ENCODE measurements around the gene TRIP10.

The TRIP10 gene

DNA sequence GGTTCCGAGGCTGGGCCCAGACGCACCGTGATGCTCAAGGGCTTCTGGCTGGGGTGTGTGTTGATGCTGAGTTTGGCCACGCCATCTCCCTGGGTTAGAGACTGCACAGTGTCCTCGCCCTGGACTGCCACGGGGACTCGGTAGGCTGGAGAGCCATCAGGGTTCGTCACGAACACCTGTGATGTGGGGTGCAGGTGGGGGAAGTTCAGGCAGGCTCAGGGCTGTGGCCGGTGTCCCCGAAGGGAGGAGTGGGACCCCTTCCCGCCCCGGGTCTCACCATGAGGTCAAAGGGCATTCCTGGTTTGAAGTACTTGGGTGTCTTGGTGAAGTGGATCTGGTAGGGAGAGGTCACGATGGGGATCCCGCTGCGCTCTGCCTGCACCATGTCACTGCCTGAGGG, 27.2 kb upstream of the TRIP10 start:
- no peak for DNase-seq

DNA sequence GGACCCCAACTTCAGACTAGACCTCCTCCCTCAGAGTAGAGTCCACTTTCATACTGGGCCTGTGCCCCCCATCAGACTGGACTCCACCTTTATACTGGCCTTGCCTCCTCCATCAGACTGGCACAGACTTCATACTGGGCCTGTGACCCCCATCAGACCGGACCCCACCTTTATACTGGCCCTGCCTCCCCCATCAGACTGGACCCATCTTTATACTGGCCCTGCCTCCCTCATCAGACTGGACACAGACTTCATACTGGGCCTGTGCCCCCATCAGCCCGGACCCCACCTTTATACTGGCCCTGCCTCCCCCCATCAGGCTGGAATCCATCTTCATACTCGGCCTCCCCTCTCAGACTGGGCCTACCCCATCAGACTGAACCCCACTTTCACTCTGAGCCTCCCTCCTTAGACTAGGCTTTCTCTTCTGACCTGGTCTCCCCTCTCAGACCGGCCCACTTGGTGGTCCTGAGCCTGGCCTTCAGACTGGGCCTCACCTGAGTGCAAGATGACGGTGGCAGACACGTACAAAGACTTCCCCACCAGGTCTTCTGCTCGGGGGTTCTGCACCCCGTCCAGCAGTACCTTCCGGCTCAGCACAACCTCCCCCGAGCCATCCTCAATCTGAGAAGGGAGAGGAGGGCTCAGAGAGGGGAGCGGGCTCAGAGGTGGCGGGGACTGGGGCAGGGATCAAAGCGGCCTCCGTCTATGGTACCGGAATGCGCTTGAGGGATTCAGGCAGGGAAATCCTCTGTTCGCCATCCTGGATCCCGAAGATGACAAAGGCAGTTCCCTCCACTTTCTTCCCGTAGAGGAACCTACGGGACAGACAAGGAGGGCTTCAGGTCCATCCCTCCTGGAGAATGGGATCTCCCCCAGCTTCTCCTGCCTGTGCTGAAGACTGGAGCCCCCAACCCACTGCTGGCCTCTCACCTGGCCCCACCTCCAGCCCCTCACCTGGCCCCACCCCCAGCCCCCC, 26.5 kb upstream of the TRIP10 start:
- no peak for DNase-seq

DNA sequence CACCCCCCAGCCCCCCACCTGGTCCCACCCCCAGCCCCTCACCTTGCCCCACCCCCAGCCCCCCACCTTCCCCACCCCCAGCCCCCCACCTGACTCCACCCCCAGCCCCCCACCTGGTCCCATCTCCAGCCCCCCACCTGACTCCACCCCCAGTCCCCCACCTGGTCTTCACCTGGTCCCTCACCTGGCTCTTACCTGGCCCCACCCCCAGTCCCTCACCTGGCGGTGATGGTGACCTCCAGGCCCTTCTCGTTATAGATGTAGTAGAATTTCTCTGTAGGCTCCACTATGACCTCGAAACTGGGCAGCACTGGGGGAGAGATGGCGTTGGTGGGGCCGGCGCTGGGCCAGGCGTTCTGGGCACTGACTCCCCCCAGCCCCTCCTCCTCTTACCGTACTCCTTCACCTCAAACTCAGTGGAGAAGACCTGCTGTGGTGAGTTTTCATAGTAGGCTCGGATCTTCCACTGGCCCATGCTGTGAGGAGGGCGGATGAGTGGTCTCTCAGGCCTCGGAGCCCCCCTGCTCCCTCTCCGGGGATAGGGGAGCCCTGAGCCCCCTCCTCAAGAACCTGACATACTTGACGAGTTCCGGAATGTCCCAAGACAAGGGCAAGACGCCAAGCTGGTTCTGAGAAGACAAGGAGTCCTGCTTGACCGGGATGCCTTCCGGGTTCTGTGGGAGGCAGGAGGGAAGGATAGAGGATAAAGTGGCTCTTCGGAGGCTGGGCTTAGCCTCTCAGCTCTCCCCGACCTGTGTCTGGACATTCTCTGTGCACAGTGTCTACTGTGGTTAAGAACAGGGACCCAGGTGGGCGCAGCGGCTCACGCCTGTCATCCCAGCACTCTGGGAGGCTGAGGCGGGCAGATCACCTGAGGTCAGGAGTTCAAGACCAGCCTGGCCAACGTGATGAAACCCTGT, 25.4 kb upstream of the TRIP10 start:
- DNase-seq, result no peak

- no peak for DNase-seq
Measured at GRCh38 chr19:6714749-6715555, 24.5 kb upstream of the TRIP10 start.

- no peak for DNase-seq
Measured at GRCh38 chr19:6716610-6716970, 22.9 kb upstream of the TRIP10 start.

- no peak for DNase-seq
Measured at GRCh38 chr19:6717036-6717435, 22.4 kb upstream of the TRIP10 start.

DNA sequence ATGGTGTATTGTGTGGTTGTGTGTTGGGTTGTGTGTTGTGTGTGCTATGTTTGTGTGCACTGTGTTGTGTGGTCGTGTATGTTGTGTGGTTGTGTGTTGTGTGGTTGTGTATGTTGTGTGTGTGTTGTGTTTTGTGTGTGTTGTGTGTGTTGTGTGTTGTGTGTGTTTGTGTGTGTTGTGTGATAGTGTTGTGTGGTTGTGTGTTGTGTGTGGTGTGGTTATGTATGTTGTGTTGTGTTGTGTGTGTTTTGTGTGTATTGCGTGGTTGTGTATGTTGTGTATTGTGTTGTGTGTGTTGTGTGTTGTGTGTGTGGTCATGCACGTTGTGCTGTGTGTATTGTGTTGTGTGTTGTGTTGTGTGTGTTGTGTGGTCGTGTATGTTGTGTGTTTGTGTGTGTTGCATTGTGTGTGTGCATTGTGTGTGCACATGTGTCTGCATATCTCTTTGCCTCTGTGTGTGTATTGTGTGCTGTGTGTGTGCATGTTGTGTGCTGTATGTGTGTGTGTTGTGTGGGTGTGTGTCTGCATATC, 22.0 kb upstream of the TRIP10 start:
- DNase-seq, result no peak

DNA sequence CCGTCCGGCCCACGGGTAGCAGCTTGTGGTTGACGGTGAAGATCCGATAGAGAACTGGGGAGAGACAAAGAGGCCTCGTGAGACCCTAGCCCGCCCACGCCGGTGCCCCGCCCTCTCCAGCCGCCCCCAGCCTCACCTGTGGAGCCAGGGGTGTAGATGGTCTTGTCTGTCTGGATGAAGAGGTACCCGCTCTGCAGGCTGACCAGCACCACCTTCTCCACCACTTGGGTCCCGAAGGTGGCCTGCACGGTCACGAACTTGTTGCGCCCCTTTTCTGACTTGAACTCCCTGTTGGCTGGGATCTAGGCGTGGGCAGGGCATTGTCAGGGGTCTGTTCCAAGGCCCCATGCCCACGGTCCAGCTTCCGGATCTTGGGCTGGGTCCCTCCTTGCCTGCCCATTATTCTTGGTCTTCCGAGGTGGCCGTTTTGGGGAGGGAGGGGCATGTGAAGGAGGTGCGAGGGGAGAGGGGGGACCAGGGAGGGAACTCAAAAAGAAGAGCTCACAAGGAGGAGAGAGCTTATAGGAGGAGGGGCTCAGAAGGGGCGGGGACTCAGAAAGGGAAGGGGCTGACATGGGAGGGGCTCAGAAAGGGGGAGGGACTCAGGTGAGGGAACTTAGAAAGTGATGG, 21.3 kb upstream of the TRIP10 start:
- no peak for DNase-seq

DNA sequence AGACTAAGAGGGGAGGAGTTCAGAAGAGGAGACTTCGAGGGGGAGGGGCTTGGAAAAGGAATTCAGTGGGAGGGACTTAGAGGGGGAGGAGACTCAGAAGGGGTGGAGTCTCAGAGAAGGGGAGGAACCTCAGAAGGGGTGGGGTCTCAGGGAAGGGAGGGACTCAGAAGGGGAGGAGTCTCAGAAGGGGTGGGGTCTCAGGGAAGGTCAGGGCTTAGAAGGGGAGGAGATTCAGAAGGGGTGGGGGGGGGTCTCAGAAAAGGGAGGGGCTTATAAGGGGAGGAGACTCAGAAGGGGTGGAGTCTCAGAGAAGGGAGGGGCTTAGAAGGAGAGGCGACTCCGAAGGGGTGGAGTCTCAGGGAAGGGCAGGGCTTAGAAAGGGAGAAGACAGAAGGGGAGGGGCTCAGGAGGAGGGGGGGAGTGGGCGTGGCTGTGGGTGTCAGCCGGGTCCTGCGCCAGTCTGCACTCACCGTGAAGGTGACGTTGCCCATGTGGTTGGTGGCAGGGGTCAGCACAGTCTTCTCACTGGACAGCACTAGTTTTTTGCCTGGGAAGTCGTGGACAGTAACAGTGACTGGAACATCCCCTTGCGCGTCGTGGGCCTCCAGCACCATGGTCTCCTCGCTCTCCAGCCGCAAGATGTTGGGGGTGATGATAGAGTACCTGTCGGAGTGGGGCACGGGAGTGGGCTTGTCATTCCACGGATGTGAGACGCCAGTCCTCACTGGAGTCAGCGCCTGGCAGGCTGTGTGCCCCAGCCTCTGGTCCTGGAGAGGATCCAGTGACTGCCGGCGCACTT, 20.5 kb upstream of the TRIP10 start:
- no peak for DNase-seq

- DNase-seq, result no peak
Measured at GRCh38 chr19:6719540-6719861, 20.0 kb upstream of the TRIP10 start.

- DNase-seq, result no peak
Measured at GRCh38 chr19:6719992-6720368, 19.5 kb upstream of the TRIP10 start.

- no peak for DNase-seq
Measured at GRCh38 chr19:6720369-6721137, 18.9 kb upstream of the TRIP10 start, which contains the start of gene C3. Gene C3 (minus strand): TSS chr19:6720650. CDS start chr19:6720589, 61 bp downstream.

DNA sequence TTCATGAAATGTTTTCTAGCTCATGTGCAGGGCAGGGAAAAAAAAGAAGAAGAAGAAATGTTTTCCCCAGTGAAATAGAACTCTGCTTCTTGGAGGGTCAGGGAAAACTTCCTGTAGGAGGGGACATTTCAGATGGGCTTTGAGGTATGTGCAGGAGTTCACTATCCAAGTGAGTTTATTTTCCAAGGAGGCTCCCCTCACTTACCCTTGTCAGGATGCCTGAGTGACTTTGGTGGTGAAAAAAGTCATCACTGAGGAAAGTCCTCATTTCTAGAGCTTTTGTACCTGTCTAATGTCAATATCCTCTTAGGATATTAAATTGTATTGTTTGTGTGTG, 18.4 kb upstream of the TRIP10 start:
- no peak for DNase-seq

DNA sequence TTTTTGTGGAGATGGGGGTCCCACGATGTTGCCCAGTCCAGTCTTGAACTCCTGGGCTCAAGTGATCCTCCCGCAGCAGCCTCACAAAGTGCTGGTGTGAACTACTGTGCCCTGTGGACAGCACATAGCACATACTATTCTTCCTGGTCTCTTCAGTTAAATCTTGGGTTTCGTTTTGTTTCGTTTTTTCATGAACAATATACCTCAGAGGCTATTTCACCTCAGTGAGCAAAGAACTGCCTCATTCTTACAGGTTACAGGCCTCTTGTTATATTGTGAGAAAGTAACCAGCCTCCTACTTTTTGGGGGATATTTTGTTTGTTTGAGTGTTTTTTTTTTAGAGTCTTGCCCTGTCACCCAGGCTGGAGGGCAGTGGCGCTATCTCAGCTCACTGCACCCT, 17.7 kb upstream of the TRIP10 start:
- no peak for DNase-seq

DNA sequence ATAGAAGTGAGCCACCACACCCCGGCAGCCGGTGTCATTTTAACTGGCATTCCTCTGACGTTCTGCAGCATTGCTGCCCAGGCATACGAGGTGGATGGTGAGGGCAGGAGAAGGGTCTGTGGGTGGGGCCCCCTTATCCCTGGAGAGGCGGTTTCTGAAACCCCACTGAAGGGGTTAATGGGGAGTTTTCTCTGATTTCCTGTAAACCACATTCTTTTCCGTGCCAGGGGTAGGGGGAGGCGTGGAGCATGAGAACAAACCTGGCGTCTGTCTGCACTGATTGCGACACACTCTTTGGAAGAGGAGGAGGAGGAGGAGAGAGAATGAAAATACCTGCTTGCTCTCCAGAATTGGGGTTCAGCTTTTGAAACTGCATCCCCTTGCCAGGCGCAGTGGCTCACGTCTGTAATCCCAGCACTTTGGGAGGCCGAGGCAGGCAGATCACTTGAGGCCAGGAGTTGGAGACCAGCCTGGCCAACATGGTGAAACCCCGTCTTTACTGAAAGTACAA, 16.3 kb upstream of the TRIP10 start:
- no peak for DNase-seq

GRCh38 chr19:6723738-6724137, 15.7 kb upstream of the TRIP10 start:
- no peak for DNase-seq

DNA sequence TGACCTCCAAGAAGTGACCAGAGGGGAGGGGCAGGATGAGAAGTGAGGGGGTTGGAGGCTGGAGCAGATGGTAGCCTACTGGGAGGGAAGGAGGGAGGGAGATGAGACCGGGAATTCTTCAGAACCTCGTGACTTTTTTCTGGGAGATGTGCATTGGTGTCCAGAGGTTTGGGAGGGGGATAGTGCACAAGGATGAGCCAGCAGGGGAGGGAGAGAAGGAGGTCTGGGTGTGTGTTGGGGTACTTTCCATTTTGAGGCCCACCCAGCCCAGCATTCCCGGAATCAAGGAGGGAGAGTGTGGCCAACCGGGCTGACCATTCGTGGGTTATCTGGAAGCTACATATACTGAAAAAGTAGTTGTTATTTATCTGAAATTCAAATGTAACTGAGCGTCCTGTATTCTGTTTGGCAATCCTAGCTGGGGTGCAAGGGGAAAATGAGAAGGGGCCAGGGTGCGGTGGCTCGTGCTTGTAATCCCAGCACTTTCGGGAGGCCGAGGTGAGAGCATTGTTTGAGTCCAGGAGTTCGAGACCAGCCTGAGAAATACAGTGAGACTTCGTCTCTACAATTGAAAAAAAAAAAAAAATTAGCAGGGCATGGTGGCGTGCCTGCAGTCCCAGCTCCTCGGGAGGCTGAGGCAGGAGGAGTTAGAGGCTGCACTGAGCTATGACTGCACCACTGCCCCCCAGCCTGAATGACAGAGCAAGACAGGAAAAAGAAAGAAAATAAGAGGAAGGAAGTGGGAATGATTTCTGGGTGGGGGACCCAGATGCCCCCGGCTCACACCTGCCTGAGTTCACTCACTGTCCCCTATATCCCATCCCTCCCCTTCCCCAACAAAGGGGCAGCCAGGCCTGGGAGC, 14.6 kb upstream of the TRIP10 start:
- no peak for DNase-seq

DNA sequence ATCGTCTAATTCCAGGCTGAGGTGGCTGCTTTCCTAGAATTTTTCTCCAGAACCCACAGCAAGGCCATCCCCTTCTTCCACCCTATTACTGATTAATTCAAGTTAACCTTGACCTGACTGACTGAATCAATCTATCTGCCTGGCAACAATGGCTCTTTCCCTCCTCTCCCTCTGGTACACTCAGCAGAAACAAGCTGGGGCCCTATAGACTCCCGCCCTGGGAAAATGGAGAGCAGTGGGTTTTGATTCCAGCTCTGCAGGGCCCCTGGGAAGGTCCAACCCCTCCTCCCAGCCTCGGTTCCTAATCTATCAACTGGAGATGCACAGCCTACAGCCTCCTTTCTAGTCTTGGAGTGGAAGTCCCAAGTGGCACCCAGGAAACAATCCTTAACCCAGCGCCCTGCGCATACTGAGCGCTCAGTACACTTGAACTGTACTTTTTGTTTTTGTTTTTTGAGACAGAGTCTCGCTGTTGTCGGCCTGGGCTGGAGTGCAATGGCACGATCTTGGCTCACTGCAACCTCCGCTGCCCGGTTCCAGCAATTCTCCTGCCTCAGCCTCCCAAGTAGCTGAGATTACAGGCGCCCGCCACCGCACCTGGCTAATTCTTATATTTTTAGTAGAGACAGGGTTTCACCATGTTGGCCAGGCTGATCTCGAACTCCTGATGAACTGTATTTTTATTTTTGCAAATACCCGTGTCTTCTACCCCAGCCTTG, 13.8 kb upstream of the TRIP10 start:
- no peak for DNase-seq

GRCh38 chr19:6728346-6728745, 11.1 kb upstream of the TRIP10 start:
- no peak for DNase-seq
